ENCODE data around the gene CLINT1.

DNA sequence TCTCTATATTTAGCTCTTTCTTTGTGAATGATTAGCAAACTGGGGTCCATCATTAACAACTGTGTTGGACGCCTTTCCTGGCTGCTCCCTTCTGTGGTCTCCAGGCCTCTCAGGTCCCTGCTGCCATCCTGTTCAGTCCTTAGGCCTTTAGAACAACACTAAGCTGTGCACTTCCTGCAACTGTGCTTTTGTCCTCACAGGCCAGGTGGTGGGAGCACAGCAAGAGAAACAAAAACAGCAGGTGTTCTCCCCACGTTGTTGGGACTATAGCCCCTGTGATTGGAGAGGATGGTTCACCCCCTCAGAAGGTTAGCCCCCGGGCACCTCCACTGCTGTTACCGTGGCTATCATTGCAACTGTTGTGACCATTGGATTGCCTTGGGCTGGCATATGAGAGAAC, 41.7 kb upstream of the CLINT1 start:
- TF ChIP-seq, protein P1, sequence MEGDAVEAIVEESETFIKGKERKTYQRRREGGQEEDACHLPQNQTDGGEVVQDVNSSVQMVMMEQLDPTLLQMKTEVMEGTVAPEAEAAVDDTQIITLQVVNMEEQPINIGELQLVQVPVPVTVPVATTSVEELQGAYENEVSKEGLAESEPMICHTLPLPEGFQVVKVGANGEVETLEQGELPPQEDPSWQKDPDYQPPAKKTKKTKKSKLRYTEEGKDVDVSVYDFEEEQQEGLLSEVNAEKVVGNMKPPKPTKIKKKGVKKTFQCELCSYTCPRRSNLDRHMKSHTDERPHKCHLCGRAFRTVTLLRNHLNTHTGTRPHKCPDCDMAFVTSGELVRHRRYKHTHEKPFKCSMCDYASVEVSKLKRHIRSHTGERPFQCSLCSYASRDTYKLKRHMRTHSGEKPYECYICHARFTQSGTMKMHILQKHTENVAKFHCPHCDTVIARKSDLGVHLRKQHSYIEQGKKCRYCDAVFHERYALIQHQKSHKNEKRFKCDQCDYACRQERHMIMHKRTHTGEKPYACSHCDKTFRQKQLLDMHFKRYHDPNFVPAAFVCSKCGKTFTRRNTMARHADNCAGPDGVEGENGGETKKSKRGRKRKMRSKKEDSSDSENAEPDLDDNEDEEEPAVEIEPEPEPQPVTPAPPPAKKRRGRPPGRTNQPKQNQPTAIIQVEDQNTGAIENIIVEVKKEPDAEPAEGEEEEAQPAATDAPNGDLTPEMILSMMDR (IDR thresholded peaks at IDR 0.05 in 4 of 5, conservative IDR thresholded peaks at IDR 0.05 in 1 of 5), result no peak
- no peak for TF ChIP-seq POLR2A (IDR thresholded peaks at IDR 0.05)

All from gastrocnemius medialis (tissue), 4 donors.